Subcutaneous abdominal adipose tissue (tissue), 5 donors: Measurements from ENCODE around the gene DIP2C.

Experiments used
- H3K27ac ChIP-seq: one replicate; pipeline ENCODE4 v1.7.0; 2013; ENCODE audit warnings: low read depth, mild to moderate bottlenecking, inconsistent platforms, low read length, moderate library complexity
- H3K27me3 ChIP-seq, 5 donors: one replicate each; pipeline ENCODE4 v1.7.0; 2013; ENCODE audit warnings: low read length in 5 of 5, inconsistent platforms in 1 of 5; ENCODE audit not compliant: control insufficient read depth in 5 of 5, insufficient read depth in 4 of 5
- H3K36me3 ChIP-seq, 5 donors: one replicate each; pipeline ENCODE4 v1.7.0; 2013; ENCODE audit warnings: low read length in 5 of 5; ENCODE audit not compliant: control insufficient read depth in 5 of 5, insufficient read depth in 5 of 5
- H3K4me1 ChIP-seq, 5 donors: one replicate each; pipeline ENCODE4 v1.7.0; 2013; ENCODE audit warnings: low read length in 5 of 5, mild to moderate bottlenecking in 3 of 5, moderate library complexity in 1 of 5; ENCODE audit not compliant: control insufficient read depth in 5 of 5, insufficient read depth in 5 of 5
- H3K4me3 ChIP-seq, 5 donors: one replicate each; pipeline ENCODE4 v1.7.0; 2013; ENCODE audit warnings: low read length in 5 of 5, low read depth in 1 of 5
- H3K9ac ChIP-seq, 5 donors: one replicate each; pipeline ENCODE4 v1.7.0; 2013; ENCODE audit warnings: low read length in 5 of 5, mild to moderate bottlenecking in 4 of 5, moderate library complexity in 3 of 5
- H3K9me3 ChIP-seq, 5 donors: one replicate each; pipeline ENCODE4 v1.7.0; 2013; ENCODE audit warnings: low read length in 5 of 5; ENCODE audit not compliant: control insufficient read depth in 5 of 5
- donor health status: healthy.
- donor health status: healthy.
- donor health status: healthy.
- donor health status: healthy.
- donor health status: healthy.

DIP2C gene

DNA sequence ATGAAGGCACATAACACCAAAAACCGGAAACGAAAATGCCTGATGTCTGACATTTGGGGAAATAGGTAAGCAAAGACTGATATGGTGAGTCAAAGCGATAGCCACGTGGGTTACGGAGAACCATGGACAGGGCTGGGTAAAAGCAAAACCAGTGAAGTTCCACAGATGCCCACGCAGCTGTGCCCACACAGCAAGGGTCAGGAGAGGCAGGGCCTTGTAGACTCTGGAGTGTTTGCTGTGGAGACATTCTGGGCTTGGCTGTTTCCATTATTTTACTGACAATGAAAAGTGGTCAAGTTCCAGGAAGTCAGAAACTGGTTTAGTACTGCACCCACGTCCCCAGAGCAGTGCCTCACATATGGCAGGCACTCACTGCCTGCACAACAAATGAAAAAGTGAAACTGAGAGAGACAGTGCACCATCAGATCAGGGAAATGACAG, 405.5 kb downstream of the DIP2C start:
- Histone ChIP-seq H3K27ac (no peak overlapping the region), H3K9ac (no peak overlapping the region), H3K27me3 (no peaks in the 10 kb centered on the region), H3K4me1 (peaks cover 0 to 5% (median 0%) of the 10 kb centered on the region in 5 donors), H3K36me3 (peaks cover 13 to 98% (median 80%) of the 10 kb centered on the region in 5 donors), H3K4me3 (no peak overlapping the region), H3K9me3 (no peaks in the 10 kb centered on the region)

DNA sequence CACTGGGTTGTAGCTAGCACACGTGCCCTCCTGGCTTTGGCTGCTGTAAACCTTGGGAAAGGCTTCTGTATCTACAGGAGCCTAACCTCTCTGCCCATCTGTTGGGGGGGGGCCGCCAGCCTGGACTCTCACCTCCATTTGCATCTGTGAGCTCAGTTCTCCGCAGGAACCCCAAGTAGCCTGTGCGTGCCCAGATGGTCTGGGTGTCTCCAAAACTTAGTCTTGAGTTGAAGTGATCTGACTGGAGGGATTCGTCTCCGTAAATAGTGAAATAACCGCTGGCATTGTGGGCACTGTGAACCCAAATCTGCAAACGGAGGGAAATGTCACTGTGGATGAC, 406.4 kb downstream of the DIP2C start:
- H3K9me3 ChIP-seq = no peaks in the 10 kb centered on the region
- no peak overlapping the region for H3K9ac ChIP-seq
- peaks cover 0 to 5% (median 0%) of the 10 kb centered on the region in 5 donors for H3K4me1 ChIP-seq
- no peak overlapping the region for H3K4me3 ChIP-seq
- peaks cover 13 to 98% (median 82%) of the 10 kb centered on the region in 5 donors for H3K36me3 ChIP-seq
- H3K27me3 ChIP-seq = no peaks in the 10 kb centered on the region
- H3K27ac ChIP-seq = no peak overlapping the region

DNA sequence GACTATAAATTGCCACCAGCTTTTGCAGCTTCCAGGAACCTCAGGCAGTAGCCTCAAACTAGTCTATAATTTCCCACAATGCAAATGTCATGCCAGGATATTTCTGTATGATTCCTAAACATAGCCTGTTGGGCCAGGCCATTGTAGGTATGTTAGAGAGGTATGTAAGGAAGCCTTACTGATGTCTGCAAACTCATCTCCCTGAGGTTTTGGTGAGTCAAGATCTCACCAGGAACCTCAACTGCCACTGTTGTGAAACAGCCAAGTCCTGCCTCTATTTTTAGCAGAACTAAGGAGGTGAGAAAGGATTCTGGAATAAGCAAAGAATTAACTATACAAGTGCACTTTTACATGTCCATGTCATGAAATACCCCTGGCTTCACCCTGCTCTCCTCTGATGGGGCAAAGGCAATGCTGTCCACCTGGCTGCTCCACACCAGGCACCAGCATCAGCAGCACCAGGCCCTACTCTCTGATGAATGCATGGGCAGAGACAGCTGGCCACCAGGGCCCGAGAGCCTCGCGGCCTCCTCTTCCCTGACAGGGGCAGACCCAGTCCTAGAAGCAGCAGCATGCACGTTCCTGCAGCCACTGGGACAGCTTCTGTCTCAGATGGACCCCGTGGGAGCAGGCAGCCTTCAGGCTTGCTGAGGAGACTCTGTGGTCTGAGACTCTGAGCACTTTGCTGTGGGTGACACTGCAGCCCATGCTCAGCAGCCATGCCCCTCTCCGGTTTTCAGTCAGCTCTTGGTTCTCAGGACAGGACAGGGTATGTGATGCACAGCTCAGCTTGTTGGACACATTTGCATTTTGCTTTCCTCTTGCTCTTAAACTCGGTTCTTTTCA, 407.0 kb downstream of the DIP2C start:
- Histone ChIP-seq H3K36me3 (peaks cover 13 to 98% (median 85%) of the 10 kb centered on the region in 5 donors), H3K9me3 (no peaks in the 10 kb centered on the region), H3K9ac (no peak overlapping the region), H3K27me3 (no peaks in the 10 kb centered on the region), H3K4me3 (no peak overlapping the region), H3K27ac (no peak overlapping the region), H3K4me1 (peaks cover 0 to 5% (median 0%) of the 10 kb centered on the region in 5 donors)

DNA sequence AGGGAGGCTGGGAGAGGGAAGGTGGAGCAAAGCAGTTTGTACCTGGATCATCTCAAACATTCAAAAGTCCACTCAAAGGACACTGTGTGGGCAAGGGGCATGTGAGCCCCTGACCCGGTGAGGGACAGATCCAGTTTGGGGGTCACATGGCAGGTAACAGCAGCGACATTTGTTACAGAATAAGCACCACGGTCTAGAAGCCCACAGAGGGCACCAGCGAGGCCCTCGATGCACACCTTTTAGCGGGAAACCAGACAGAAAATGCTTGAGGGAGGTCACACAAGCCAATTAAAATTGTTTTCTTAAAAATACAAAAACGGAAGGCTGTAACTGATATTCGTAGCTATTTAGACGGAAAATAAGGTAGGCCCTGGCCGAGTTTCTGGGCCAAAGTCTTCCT, 409.8 kb downstream of the DIP2C start:
- Histone ChIP-seq H3K36me3 (peaks cover 11 to 91% (median 82%) of the 10 kb centered on the region in 5 donors), H3K9ac (no peak overlapping the region), H3K4me3 (no peak overlapping the region), H3K9me3 (no peaks in the 10 kb centered on the region), H3K27ac (no peak overlapping the region), H3K4me1 (no peaks in the 10 kb centered on the region), H3K27me3 (no peaks in the 10 kb centered on the region)

GRCh38 chr10:279232-279631, 410.2 kb downstream of the DIP2C start:
- Histone ChIP-seq H3K9ac (no peak overlapping the region), H3K4me1 (no peaks in the 10 kb centered on the region), H3K27me3 (no peaks in the 10 kb centered on the region), H3K9me3 (no peaks in the 10 kb centered on the region), H3K4me3 (no peak overlapping the region), H3K27ac (no peak overlapping the region), H3K36me3 (peaks cover 8 to 87% (median 78%) of the 10 kb centered on the region in 5 donors)

GRCh38 chr10:278707-279106, 410.8 kb downstream of the DIP2C start:
- peaks cover 7 to 82% (median 73%) of the 10 kb centered on the region in 5 donors for H3K36me3 ChIP-seq
- no peaks in the 10 kb centered on the region for H3K4me1 ChIP-seq
- no peaks in the 10 kb centered on the region for H3K27me3 ChIP-seq
- H3K9me3 ChIP-seq = no peaks in the 10 kb centered on the region
- no peak overlapping the region for H3K27ac ChIP-seq
- H3K4me3 ChIP-seq = no peak overlapping the region
- H3K9ac ChIP-seq = no peak overlapping the region

- H3K4me1 ChIP-seq = peaks cover 0 to 2% (median 0%) of the 10 kb centered on the region in 5 donors
- no peak overlapping the region for H3K4me3 ChIP-seq
- H3K36me3 ChIP-seq = peaks cover 7 to 78% (median 70%) of the 10 kb centered on the region in 5 donors
- no peak overlapping the region for H3K9ac ChIP-seq
- no peaks in the 10 kb centered on the region for H3K27me3 ChIP-seq
- no peaks in the 10 kb centered on the region for H3K9me3 ChIP-seq
- no peak overlapping the region for H3K27ac ChIP-seq
These were observed 411.5 kb downstream of the DIP2C start for GRCh38 chr10:277963-278362.

DNA sequence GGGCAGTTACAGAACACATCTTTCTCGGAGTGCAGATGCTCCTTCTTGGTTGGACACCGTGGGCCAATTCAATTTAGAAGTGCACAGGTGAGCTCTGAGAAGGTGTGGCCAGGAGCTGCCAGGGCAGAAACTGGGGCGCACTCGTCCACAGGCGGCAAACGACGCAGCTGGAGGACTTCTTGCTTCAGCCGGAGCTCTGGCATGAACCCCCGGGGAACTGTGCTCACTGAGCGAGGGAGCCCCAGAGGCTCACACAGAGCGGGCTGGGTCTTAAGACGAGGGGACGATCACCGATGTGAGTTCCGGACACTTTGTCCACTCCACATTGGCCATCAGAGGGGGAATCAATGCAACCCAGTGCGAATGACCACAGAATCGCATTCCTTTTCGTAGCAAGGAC, 413.8 kb downstream of the DIP2C start:
- peaks cover 5 to 57% (median 54%) of the 10 kb centered on the region in 5 donors for H3K36me3 ChIP-seq
- H3K27me3 ChIP-seq = no peaks in the 10 kb centered on the region
- peaks cover 0 to 2% (median 0%) of the 10 kb centered on the region in 5 donors for H3K4me1 ChIP-seq
- no peak overlapping the region for H3K4me3 ChIP-seq
- H3K9ac ChIP-seq = no peak overlapping the region
- no peaks in the 10 kb centered on the region for H3K9me3 ChIP-seq
- H3K27ac ChIP-seq = no peak overlapping the region

- no peak overlapping the region for H3K27ac ChIP-seq
- H3K27me3 ChIP-seq = no peaks in the 10 kb centered on the region
- no peaks in the 10 kb centered on the region for H3K9me3 ChIP-seq
- H3K9ac ChIP-seq = no peak overlapping the region
- no peak overlapping the region for H3K4me3 ChIP-seq
- peaks cover 4 to 49% (median 46%) of the 10 kb centered on the region in 5 donors for H3K36me3 ChIP-seq
- peaks cover 0 to 2% (median 0%) of the 10 kb centered on the region in 5 donors for H3K4me1 ChIP-seq
These were observed 414.6 kb downstream of the DIP2C start for GRCh38 chr10:274866-275265.

DNA sequence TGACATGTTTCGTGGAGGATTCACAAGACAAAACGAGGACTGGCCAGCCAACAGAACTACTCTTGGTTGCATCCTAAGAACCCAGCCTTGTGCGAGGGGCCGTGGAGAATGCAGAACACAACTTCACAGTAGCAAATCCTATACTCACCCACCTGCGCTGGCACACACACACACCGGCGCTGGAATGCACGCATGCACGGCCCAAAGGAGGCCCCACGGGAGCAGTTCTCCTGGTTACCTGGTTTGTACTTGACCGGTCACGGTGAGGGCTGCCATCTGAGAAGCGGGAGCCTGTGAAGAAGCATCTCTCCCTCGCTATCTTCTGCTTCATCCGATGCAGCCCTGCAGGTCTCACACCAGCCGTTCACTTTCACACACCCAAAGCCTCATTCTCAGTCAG, 416.4 kb downstream of the DIP2C start:
- no peak overlapping the region for H3K9ac ChIP-seq
- H3K27ac ChIP-seq = no peak overlapping the region
- H3K4me1 ChIP-seq = peaks cover 0 to 2% (median 0%) of the 10 kb centered on the region in 5 donors
- no peaks in the 10 kb centered on the region for H3K27me3 ChIP-seq
- H3K9me3 ChIP-seq = no peaks in the 10 kb centered on the region
- H3K36me3 ChIP-seq = peaks cover 4 to 33% (median 29%) of the 10 kb centered on the region in 5 donors
- no peak overlapping the region for H3K4me3 ChIP-seq
